ENCODE measurements around the gene ZMIZ1. TPM values are rescaled to one million over a fixed set of nuclear protein-coding genes. Genes with fewer than 3 reads are reported as not detected.

ZMIZ1 gene
- polyA plus RNA-seq, 1 donor from 2014 or later: 26.8 TPM

DNA sequence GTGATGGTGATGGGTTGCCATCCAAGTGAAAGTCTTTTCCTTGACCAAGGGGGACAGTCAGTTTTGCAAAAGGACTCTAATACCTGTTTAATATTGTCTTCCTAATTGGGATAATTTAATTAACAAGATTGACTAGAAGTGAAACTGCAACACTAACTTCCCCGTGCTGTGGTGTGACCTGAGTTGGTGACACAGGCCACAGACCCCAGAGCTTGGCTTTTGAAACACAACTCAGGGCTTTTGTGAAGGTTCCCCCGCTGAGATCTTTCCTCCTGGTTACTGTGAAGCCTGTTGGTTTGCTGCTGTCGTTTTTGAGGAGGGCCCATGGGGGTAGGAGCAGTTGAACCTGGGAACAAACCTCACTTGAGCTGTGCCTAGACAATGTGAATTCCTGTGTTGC, 285.4 kb downstream of the ZMIZ1 start:
- no peak for TF ChIP-seq RAD21 (conservative IDR thresholded peaks at IDR 0.05)
- TF ChIP-seq, protein P1, sequence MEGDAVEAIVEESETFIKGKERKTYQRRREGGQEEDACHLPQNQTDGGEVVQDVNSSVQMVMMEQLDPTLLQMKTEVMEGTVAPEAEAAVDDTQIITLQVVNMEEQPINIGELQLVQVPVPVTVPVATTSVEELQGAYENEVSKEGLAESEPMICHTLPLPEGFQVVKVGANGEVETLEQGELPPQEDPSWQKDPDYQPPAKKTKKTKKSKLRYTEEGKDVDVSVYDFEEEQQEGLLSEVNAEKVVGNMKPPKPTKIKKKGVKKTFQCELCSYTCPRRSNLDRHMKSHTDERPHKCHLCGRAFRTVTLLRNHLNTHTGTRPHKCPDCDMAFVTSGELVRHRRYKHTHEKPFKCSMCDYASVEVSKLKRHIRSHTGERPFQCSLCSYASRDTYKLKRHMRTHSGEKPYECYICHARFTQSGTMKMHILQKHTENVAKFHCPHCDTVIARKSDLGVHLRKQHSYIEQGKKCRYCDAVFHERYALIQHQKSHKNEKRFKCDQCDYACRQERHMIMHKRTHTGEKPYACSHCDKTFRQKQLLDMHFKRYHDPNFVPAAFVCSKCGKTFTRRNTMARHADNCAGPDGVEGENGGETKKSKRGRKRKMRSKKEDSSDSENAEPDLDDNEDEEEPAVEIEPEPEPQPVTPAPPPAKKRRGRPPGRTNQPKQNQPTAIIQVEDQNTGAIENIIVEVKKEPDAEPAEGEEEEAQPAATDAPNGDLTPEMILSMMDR (IDR thresholded peaks at IDR 0.05; ENCODE audit: poor library complexity, severe bottlenecking): no peak
- TF ChIP-seq, protein P2, sequence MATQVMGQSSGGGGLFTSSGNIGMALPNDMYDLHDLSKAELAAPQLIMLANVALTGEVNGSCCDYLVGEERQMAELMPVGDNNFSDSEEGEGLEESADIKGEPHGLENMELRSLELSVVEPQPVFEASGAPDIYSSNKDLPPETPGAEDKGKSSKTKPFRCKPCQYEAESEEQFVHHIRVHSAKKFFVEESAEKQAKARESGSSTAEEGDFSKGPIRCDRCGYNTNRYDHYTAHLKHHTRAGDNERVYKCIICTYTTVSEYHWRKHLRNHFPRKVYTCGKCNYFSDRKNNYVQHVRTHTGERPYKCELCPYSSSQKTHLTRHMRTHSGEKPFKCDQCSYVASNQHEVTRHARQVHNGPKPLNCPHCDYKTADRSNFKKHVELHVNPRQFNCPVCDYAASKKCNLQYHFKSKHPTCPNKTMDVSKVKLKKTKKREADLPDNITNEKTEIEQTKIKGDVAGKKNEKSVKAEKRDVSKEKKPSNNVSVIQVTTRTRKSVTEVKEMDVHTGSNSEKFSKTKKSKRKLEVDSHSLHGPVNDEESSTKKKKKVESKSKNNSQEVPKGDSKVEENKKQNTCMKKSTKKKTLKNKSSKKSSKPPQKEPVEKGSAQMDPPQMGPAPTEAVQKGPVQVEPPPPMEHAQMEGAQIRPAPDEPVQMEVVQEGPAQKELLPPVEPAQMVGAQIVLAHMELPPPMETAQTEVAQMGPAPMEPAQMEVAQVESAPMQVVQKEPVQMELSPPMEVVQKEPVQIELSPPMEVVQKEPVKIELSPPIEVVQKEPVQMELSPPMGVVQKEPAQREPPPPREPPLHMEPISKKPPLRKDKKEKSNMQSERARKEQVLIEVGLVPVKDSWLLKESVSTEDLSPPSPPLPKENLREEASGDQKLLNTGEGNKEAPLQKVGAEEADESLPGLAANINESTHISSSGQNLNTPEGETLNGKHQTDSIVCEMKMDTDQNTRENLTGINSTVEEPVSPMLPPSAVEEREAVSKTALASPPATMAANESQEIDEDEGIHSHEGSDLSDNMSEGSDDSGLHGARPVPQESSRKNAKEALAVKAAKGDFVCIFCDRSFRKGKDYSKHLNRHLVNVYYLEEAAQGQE (IDR thresholded peaks at IDR 0.05; ENCODE audit: borderline replicate concordance): no peak
- no peaks in the 10 kb centered on the region for H3F3A ChIP-seq (ENCODE audit: insufficient read depth, low read length, poor library complexity, severe bottlenecking)
- H3K27me3 ChIP-seq (ENCODE audit: insufficient read depth, low read depth, low read length): no peaks in the 10 kb centered on the region
- no peaks in the 10 kb centered on the region for H3K36me3 ChIP-seq (ENCODE audit: insufficient read depth, low read length)
- no peak overlapping the region for H3K4me3 ChIP-seq (ENCODE audit: low read length)
- H4K20me1 ChIP-seq (ENCODE audit: insufficient read depth): no peaks in the 10 kb centered on the region
- no peak overlapping the region for H2AFZ ChIP-seq (ENCODE audit: low read depth, low read length)
- no peaks in the 10 kb centered on the region for H3K9me3 ChIP-seq (ENCODE audit: low read length)
- H3K4me2 ChIP-seq (ENCODE audit: low read length): no peak overlapping the region
- H3K9ac ChIP-seq (ENCODE audit: low read length): no peak overlapping the region
- no peaks in the 10 kb centered on the region for H3K9me2 ChIP-seq (ENCODE audit: insufficient read depth, low read length)
- no peak overlapping the region for H3K27ac ChIP-seq (ENCODE audit: low read length)
- no peaks in the 10 kb centered on the region for H3K79me2 ChIP-seq (replicated peaks; ENCODE audit: insufficient read depth, low read length)

DNA sequence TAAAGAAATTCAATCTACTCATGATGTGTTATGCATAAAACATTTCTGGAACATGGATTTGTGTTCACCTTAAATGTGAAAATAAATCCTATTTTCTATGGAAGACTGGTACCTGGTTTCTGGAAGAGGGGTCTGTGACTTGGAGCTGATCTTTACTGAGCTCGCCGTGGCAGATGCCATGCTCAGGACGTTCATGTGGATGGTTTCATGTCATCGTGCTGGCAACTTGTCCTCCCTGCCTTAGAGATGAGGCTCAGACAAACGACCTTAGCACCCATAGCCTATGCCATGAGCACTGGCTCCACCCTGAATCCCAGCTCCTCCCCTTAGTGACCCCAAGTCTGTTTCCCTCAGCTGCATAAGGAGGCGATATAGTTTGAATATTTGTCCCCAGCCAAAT, 285.8 kb downstream of the ZMIZ1 start:
- no peaks in the 10 kb centered on the region for H3K27me3 ChIP-seq (ENCODE audit: insufficient read depth, low read depth, low read length)
- H3F3A ChIP-seq (ENCODE audit: insufficient read depth, low read length, poor library complexity, severe bottlenecking): no peaks in the 10 kb centered on the region
- no peak overlapping the region for H3K9ac ChIP-seq (ENCODE audit: low read length)
- no peak overlapping the region for H2AFZ ChIP-seq (ENCODE audit: low read depth, low read length)
- no peaks in the 10 kb centered on the region for H4K20me1 ChIP-seq (ENCODE audit: insufficient read depth)
- TF ChIP-seq SMC3 (conservative IDR thresholded peaks at IDR 0.05; ENCODE audit: poor library complexity): no peak
- no peak for TF ChIP-seq EP300 (conservative IDR thresholded peaks at IDR 0.05; ENCODE audit: poor library complexity, severe bottlenecking)
- TF ChIP-seq MXI1 (conservative IDR thresholded peaks at IDR 0.05; ENCODE audit: poor library complexity, severe bottlenecking): no peak
- TF ChIP-seq, protein P1 (IDR thresholded peaks at IDR 0.05; ENCODE audit: poor library complexity, severe bottlenecking): no peak
- TF ChIP-seq TAF1 (IDR thresholded peaks at IDR 0.05; ENCODE audit: low read depth): no peak
- TF ChIP-seq POLR2AphosphoS5 (IDR thresholded peaks at IDR 0.05): no peak
- TF ChIP-seq RAD21 (conservative IDR thresholded peaks at IDR 0.05): no peak
- TF ChIP-seq, protein P2 (IDR thresholded peaks at IDR 0.05; ENCODE audit: borderline replicate concordance): no peak
- no peak for TF ChIP-seq EZH2 (IDR thresholded peaks at IDR 0.05; ENCODE audit: borderline replicate concordance, insufficient read depth, low read length, poor library complexity, severe bottlenecking)
- H3K36me3 ChIP-seq (ENCODE audit: insufficient read depth, low read length): no peaks in the 10 kb centered on the region
- no peak overlapping the region for H3K4me3 ChIP-seq (ENCODE audit: low read length)
- no peak overlapping the region for H3K4me2 ChIP-seq (ENCODE audit: low read length)
- no peaks in the 10 kb centered on the region for H3K79me2 ChIP-seq (replicated peaks; ENCODE audit: insufficient read depth, low read length)
- no peak overlapping the region for H3K27ac ChIP-seq (ENCODE audit: low read length)
- no peaks in the 10 kb centered on the region for H3K9me3 ChIP-seq (ENCODE audit: low read length)
- no peaks in the 10 kb centered on the region for H3K9me2 ChIP-seq (ENCODE audit: insufficient read depth, low read length)
